ENCODE measurements around the gene MSX1. TPM values are rescaled to one million over a fixed set of nuclear protein-coding genes. Genes with fewer than 3 reads are reported as not detected.

Gene MSX1
- total and polyA plus RNA-seq, 2 donors (not counting 3 experiments of a cell fraction or from before 2014, with no cell fraction given): 5.0 to 6.2 TPM

DNA sequence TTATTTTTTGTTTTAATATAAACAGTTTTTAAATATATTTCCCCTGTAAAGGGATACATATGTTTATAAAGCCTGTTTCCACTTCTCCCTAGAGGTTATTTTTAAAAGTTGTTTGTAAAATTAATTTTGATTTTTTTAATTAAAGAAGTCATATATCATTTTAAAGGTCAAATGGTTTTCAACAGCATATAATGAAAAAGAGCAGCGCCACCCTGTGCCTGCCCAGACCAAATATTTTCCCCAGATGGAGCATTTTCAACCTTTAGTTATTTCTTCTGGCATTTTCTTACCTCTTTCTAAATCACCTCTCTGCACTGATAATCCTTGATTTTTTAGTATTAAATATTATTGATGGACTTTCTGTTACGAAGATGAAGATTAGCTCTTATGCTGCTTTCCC is 21.0 kb downstream of the MSX1 start:
- intact Hi-C loops (cut with micrococcal nuclease): loop anchor here (1.0 to 2.0 kb wide), 2 partner anchors 212 to 392 kb away; no protein-coding TSS in a partner anchor
- Histone ChIP-seq H3K4me2 (ENCODE audit: insufficient read depth, low read length) (no peak overlapping the region), H3K9me3 (replicated peaks; ENCODE audit: control insufficient read depth, insufficient read depth, low read length) (no peaks in the 10 kb centered on the region), H3K79me2 (ENCODE audit: control insufficient read depth, insufficient read depth, low read length) (no peaks in the 10 kb centered on the region), H3K4me3 (replicated peaks in 1 of 3; ENCODE audit: insufficient read depth in 1 of 3, low read depth in 1 of 3, low read length in 3 of 3) (no peak overlapping the region), H3K9me1 (replicated peaks; ENCODE audit: control insufficient read depth, extremely low read depth, insufficient read depth, low read length) (no peaks in the 10 kb centered on the region), H3K9ac (replicated peaks; ENCODE audit: extremely low read depth, insufficient read depth, low read length) (no peak overlapping the region), H2AFZ (ENCODE audit: low read depth, low read length) (no peak overlapping the region), H3K27me3 (ENCODE audit: control insufficient read depth in 2 of 2, insufficient read depth in 2 of 2, low read length in 2 of 2) (peaks cover 0 to 1% of the 10 kb centered on the region in 2 experiments), H3K4me1 (ENCODE audit: control insufficient read depth, extremely low read depth, insufficient read depth, low read length) (no peaks in the 10 kb centered on the region), H3K27ac (ENCODE audit: insufficient read depth, low read depth, low read length) (no peak overlapping the region), H3K36me3 (ENCODE audit: control insufficient read depth in 2 of 2, extremely low read depth in 1 of 2, insufficient read depth in 2 of 2, low read length in 2 of 2) (no peaks in the 10 kb centered on the region), H4K20me1 (replicated peaks; ENCODE audit: control insufficient read depth, extremely low read depth, insufficient read depth, low read length) (no peaks in the 10 kb centered on the region)
- ChIA-PET POLR2A (no interaction called here), CTCF (interaction anchor here (1.1 to 3.4 kb wide), 5 partner anchors 16 to 391 kb away, joined by 3 to 34 read pairs (median 3); no protein-coding TSS in a partner anchor)
- dilution Hi-C loops (cut with MboI; ENCODE audit: extremely low pct_ligation_motif_present, low sequenced_read_pairs): no loop called here
- no peak for DNase-seq (ENCODE audit: low read depth, low spot score)
- BruUV-seq (replicated peaks): no TSS peak
- TF ChIP-seq POLR2AphosphoS5 (IDR thresholded peaks at IDR 0.05; ENCODE audit: insufficient read depth, low read depth, low read length): no peak
- TF ChIP-seq, protein P1, sequence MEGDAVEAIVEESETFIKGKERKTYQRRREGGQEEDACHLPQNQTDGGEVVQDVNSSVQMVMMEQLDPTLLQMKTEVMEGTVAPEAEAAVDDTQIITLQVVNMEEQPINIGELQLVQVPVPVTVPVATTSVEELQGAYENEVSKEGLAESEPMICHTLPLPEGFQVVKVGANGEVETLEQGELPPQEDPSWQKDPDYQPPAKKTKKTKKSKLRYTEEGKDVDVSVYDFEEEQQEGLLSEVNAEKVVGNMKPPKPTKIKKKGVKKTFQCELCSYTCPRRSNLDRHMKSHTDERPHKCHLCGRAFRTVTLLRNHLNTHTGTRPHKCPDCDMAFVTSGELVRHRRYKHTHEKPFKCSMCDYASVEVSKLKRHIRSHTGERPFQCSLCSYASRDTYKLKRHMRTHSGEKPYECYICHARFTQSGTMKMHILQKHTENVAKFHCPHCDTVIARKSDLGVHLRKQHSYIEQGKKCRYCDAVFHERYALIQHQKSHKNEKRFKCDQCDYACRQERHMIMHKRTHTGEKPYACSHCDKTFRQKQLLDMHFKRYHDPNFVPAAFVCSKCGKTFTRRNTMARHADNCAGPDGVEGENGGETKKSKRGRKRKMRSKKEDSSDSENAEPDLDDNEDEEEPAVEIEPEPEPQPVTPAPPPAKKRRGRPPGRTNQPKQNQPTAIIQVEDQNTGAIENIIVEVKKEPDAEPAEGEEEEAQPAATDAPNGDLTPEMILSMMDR (IDR thresholded peaks at IDR 0.05; ENCODE audit: extremely low read depth in 1 of 2, insufficient read depth in 1 of 2, low read depth in 1 of 2, low read length in 2 of 2): peak in 1 of 2 donors; percentile 8
- no peak for FAIRE-seq

- no peak for FAIRE-seq
- no peak overlapping the region for H2AFZ ChIP-seq (ENCODE audit: low read depth, low read length)
- no peak overlapping the region for H3K27ac ChIP-seq (ENCODE audit: insufficient read depth, low read depth, low read length)
- CTCF ChIA-PET: interaction anchor here (3.4 kb wide), 1 partner anchor 392 kb away, joined by 34 read pairs; no protein-coding TSS in a partner anchor
- POLR2A ChIA-PET: no interaction called here
- H3K4me3 ChIP-seq (replicated peaks in 1 of 3; ENCODE audit: insufficient read depth in 1 of 3, low read depth in 1 of 3, low read length in 3 of 3): no peak overlapping the region
- no peaks in the 10 kb centered on the region for H3K4me1 ChIP-seq (ENCODE audit: control insufficient read depth, extremely low read depth, insufficient read depth, low read length)
- no peaks in the 10 kb centered on the region for H4K20me1 ChIP-seq (replicated peaks; ENCODE audit: control insufficient read depth, extremely low read depth, insufficient read depth, low read length)
- DNase-seq (ENCODE audit: low read depth, low spot score): no peak
- H3K79me2 ChIP-seq (ENCODE audit: control insufficient read depth, insufficient read depth, low read length): no peaks in the 10 kb centered on the region
- no peaks in the 10 kb centered on the region for H3K36me3 ChIP-seq (ENCODE audit: control insufficient read depth in 2 of 2, extremely low read depth in 1 of 2, insufficient read depth in 2 of 2, low read length in 2 of 2)
- TF ChIP-seq POLR2AphosphoS5 (IDR thresholded peaks at IDR 0.05; ENCODE audit: insufficient read depth, low read depth, low read length) (no peak), POLR2A (IDR thresholded peaks at IDR 0.05; ENCODE audit: low read depth, low read length) (no peak), MYC (IDR thresholded peaks at IDR 0.05; ENCODE audit: low read depth, low read length) (no peak), GATA2 (IDR thresholded peaks at IDR 0.05; ENCODE audit: insufficient read depth, insufficient read length, low read depth, low read length) (no peak), FOS (IDR thresholded peaks at IDR 0.05; ENCODE audit: borderline replicate concordance, insufficient read depth, low read length) (no peak), JUN (IDR thresholded peaks at IDR 0.05; ENCODE audit: borderline replicate concordance, insufficient read depth, insufficient read length, low read depth) (no peak), EZH2 (IDR thresholded peaks at IDR 0.05; ENCODE audit: borderline replicate concordance, low read depth, low read length, severe bottlenecking) (no peak)
- TF ChIP-seq, protein P2, sequence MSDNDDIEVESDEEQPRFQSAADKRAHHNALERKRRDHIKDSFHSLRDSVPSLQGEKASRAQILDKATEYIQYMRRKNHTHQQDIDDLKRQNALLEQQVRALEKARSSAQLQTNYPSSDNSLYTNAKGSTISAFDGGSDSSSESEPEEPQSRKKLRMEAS (IDR thresholded peaks at IDR 0.05; ENCODE audit: insufficient read depth, insufficient read length): no peak
- TF ChIP-seq, protein P1 (IDR thresholded peaks at IDR 0.05; ENCODE audit: extremely low read depth in 1 of 2, insufficient read depth in 1 of 2, low read depth in 1 of 2, low read length in 2 of 2): no peak
- no peak overlapping the region for H3K4me2 ChIP-seq (ENCODE audit: insufficient read depth, low read length)
- dilution Hi-C loops (cut with MboI; ENCODE audit: extremely low pct_ligation_motif_present, low sequenced_read_pairs): no loop called here
- no TSS peak for BruUV-seq (replicated peaks)
- H3K9me3 ChIP-seq (replicated peaks; ENCODE audit: control insufficient read depth, insufficient read depth, low read length): no peaks in the 10 kb centered on the region
- intact Hi-C loops (cut with micrococcal nuclease): loop anchor here (2.0 kb wide), 1 partner anchor 213 kb away; no protein-coding TSS in a partner anchor
- no peak overlapping the region for H3K9ac ChIP-seq (replicated peaks; ENCODE audit: extremely low read depth, insufficient read depth, low read length)
- no peaks in the 10 kb centered on the region for H3K9me1 ChIP-seq (replicated peaks; ENCODE audit: control insufficient read depth, extremely low read depth, insufficient read depth, low read length)
- H3K27me3 ChIP-seq (ENCODE audit: control insufficient read depth in 2 of 2, insufficient read depth in 2 of 2, low read length in 2 of 2): peaks cover 0 to 1% of the 10 kb centered on the region in 2 experiments
These were observed 22.0 kb downstream of the MSX1 start for GRCh38 chr4:4881432-4881831.
